Heart left ventricle (tissue), 16 donors: ENCODE results near the gene FBL. TPM values are rescaled to one million over a fixed set of nuclear protein-coding genes. Genes with fewer than 3 reads are reported as not detected.
A peak's percentile ranks its signal among the peaks of the same experiment; 100 is the strongest.

ENCODE experiments used
- ATAC-seq, 4 donors: fragments of 200-7000 bp; cut with Tn5 transposase; one replicate each; pipeline ENCODE4 v1.9.1; 2020 to 2022; ENCODE audit warnings: moderate library complexity in 4 of 4, mild to moderate bottlenecking in 3 of 4, moderate number of reproducible peaks in 1 of 4
- DNase-seq, 5 donors: peaks; one replicate each; pipeline ENCODE4 v3.0.0-alpha.2; 2020
- H3K27ac ChIP-seq, 12 donors: fragments of 200-600 bp; sonication (generic) in 4 of 12; one replicate each; pipeline versions ENCODE4 v1.5.0 to v1.8.0; 2016 to 2022; ENCODE audit warnings: mild to moderate bottlenecking in 2 of 12
- H3K27me3 ChIP-seq, 9 donors: fragments of 200-600 bp; sonication (generic) in 2 of 9; one replicate each; pipeline versions ENCODE4 v1.5.1 to v1.8.0; 2016 to 2022; ENCODE audit warnings: mild to moderate bottlenecking in 3 of 9
- H3K36me3 ChIP-seq, 9 donors: fragments of 200-600 bp; sonication (generic) in 2 of 9; one replicate each; pipeline versions ENCODE4 v1.5.0 to v1.8.0; 2018 to 2022; ENCODE audit warnings: mild to moderate bottlenecking in 2 of 9
- H3K4me1 ChIP-seq, 12 donors: fragments of 200-600 bp; sonication (generic) in 4 of 12; one replicate each; pipeline versions ENCODE4 v1.5.0 to v1.8.0; 2016 to 2022; ENCODE audit warnings: mild to moderate bottlenecking in 3 of 12
- H3K4me3 ChIP-seq, 12 donors: fragments of 200-600 bp; sonication (generic) in 4 of 12; one replicate each; pipeline versions ENCODE4 v1.5.0 to v1.8.0; 2017 to 2022; ENCODE audit warnings: mild to moderate bottlenecking in 9 of 12, moderate library complexity in 4 of 12
- H3K9me3 ChIP-seq, 12 donors: fragments of 200-600 bp; sonication (generic) in 4 of 12; one replicate each; pipeline versions ENCODE4 v1.5.0 to v1.8.0; 2016 to 2022; ENCODE audit warnings: mild to moderate bottlenecking in 1 of 12
- POLR2A ChIP-seq, 2 donors: fragments of 450-650 bp; IDR thresholded peaks; one replicate each; pipeline ENCODE4 v1.6.1; 2017; ENCODE audit warnings: antibody characterized with exemption in 2 of 2, mild to moderate bottlenecking in 2 of 2, moderate library complexity in 2 of 2
- WGBS, 4 donors: extraction: QIAGEN DNeasy Blood & Tissue Kit in 2 of 4; methylation state at CpG; one replicate each; pipeline versions ENCODE4 v1.1.5 to v1.1.7; 2013 to 2018; 5-methylcytosine and 5-hydroxymethylcytosine counted together
- intact Hi-C, 10 donors: fragments of 100-400 bp; cut with DNase I; formaldehyde crosslinking; loops; one replicate each; pipeline versions ENCODE4 v1.11.1 to v1.14.2; 2022
- microRNA-seq, 4 donors: library from miRNA; unstranded; fragments of <30 nt; microRNA quantifications; one replicate each; pipeline versions ENCODE4 to v1.2.0, GENCODE V29; 2017 to 2020
- polyA plus RNA-seq, 2 donors: library from polyadenylated mRNA; stranded (reverse); fragments of 200-250 nt; gene quantifications; one replicate each; pipeline ENCODE4 v1.2.3, GENCODE V29; 2013
- total RNA-seq, 9 donors: library from RNA; depleted of rRNA in 2 of 9; stranded (reverse); fragments of >200 nt in 2 of 9; fragmentation: NEBNext Ultra II Directional in 3 of 9; extraction: Animal tissue kit (Norgen Biotek cat#: 25700) in 3 of 9; gene quantifications; one replicate each; pipeline versions ENCODE4 v1.1.0 to v1.2.4, GENCODE V29; 2016 to 2023
- TF ChIP-seq, protein P1 (sequence below), 12 donors: fragments of 200-600 bp; sonication (generic) in 4 of 12; IDR thresholded peaks; one replicate each; pipeline versions ENCODE4 v1.5.0 to v1.8.0; 2018 to 2022; ENCODE audit warnings: antibody characterized with exemption in 12 of 12, mild to moderate bottlenecking in 5 of 12
- donor health status: ischemic (EF 13 %, LVEDD 7.1; RV severe dilation, severe dysfunction).
- donor health status: healthy with polysubstance abuse.
- donor health status: DM: no; HTN: yes; CAD: no.
- donor health status: DM: no; HTN: no; CAD: no.
- donor health status: ischemic (EF 25% LVEDD 6.9; RV normal size, moderate dysfunction).
- donor health status: ischemic (EF 25% LVEDD 5.7; RV mildly dilated, moderate dysfunction).
- donor health status: healthy.
- donor health status: DM: yes; HTN: yes; CAD: no.
- donor health status: ischemic (EF 35%, LVEDD 5.7; RV mildly dilated, moderate dysfunction).
- donor health status: nonischemic (EF 11% LVEDD 7.7; RV severe dilation, severe dysfunction).
- donor health status: DM: yes; HTN: yes; CAD: no.
- donor health status: PGD.
- donor health status: ischemic (EF 29% LVEDD 5.4; RV normal size, mild dysfunction).
- donor health status: nonischemic (EF 23%, LVEDD 6.1; RV moderate dilation, normal function).

The FBL gene
- total and polyA plus RNA-seq, 11 donors = 44.3 to 169 (median 72.5) TPM

DNA sequence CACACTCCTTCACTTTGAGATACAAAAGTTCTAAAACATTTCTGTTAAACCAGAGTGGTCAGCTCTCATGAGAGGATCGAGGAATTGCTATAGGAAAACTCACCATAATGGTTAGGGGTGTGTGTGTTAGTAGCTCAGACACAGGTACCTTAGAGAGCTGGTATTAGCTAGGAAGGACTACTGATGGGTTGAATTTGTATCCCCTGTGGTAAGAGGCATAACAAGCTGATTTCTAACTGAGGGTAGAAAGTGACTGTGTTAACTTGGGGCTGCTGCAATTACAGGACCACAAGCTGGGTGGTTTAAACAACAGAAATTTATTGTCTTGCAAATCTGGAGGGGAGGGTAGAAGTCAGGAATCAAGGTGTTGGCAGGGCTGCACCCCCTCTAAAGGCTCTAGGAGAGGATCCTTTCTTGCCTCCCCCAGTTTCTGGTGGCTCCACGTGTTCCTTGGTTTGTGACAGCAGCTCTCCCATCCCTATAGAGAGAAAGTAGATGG lies 50.1 kb downstream of the FBL start:
- Histone ChIP-seq H3K27ac (no peak overlapping the region), H3K27me3 (peaks cover 0 to 14% (median 4%) of the 10 kb centered on the region in 9 donors), H3K9me3 (no peaks in the 10 kb centered on the region), H3K4me1 (no peaks in the 10 kb centered on the region), H3K4me3 (no peak overlapping the region), H3K36me3 (no peaks in the 10 kb centered on the region)
- intact Hi-C loops = loop anchor here in 4 of 10 donors (10.0 kb wide), 3 partner anchors 169 to 429 kb away; partner anchors contain the start of genes CCNP (in 1 of the 4) and PSMC4 (in 1 of the 4)
- 25 to 31% (median 29%) methylated on average over 2 of the region's 2 CpGs for WGBS, 4 donors
- TF ChIP-seq, protein P1, sequence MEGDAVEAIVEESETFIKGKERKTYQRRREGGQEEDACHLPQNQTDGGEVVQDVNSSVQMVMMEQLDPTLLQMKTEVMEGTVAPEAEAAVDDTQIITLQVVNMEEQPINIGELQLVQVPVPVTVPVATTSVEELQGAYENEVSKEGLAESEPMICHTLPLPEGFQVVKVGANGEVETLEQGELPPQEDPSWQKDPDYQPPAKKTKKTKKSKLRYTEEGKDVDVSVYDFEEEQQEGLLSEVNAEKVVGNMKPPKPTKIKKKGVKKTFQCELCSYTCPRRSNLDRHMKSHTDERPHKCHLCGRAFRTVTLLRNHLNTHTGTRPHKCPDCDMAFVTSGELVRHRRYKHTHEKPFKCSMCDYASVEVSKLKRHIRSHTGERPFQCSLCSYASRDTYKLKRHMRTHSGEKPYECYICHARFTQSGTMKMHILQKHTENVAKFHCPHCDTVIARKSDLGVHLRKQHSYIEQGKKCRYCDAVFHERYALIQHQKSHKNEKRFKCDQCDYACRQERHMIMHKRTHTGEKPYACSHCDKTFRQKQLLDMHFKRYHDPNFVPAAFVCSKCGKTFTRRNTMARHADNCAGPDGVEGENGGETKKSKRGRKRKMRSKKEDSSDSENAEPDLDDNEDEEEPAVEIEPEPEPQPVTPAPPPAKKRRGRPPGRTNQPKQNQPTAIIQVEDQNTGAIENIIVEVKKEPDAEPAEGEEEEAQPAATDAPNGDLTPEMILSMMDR (IDR thresholded peaks at IDR 0.05) = no peak
- no peak for TF ChIP-seq POLR2A (IDR thresholded peaks at IDR 0.05)
- DNase-seq = no peak
- no peak for ATAC-seq

DNA sequence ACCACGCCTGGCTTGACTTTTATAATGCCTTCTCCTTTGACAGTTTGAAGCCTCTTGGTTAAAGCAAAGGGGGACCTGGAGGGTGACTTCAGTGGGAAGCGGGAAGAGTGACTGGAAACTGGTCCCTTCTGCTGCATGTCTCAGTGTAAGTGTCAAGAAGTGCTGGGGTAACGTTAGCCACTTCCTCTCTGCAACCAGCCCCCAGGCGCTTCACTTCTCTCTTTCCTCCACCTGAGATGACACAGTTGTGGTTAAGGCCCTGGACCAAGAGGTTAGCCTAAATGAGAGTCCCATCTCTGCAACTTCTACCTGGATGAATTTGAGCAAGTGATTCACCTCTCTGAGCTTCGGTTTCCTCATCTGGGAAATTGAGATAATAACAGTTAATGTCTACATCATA lies 51.2 kb downstream of the FBL start:
- intact Hi-C loops = loop anchor here in 4 of 10 donors (10.0 kb wide), 3 partner anchors 170 to 430 kb away; partner anchors contain the start of genes CCNP (in 1 of the 4) and PSMC4 (in 1 of the 4)
- no peaks in the 10 kb centered on the region for H3K9me3 ChIP-seq
- 57 to 65% (median 60%) methylated on average over 5 of the region's 5 CpGs for WGBS, 4 donors
- no peak for DNase-seq
- no peaks in the 10 kb centered on the region for H3K36me3 ChIP-seq
- H3K4me1 ChIP-seq = no peaks in the 10 kb centered on the region
- no peak overlapping the region for H3K27ac ChIP-seq
- no peak overlapping the region for H3K4me3 ChIP-seq
- no peak for ATAC-seq
- peaks cover 0 to 14% (median 4%) of the 10 kb centered on the region in 9 donors for H3K27me3 ChIP-seq
- TF ChIP-seq, protein P1 (IDR thresholded peaks at IDR 0.05) = no peak
- no peak for TF ChIP-seq POLR2A (IDR thresholded peaks at IDR 0.05)

DNA sequence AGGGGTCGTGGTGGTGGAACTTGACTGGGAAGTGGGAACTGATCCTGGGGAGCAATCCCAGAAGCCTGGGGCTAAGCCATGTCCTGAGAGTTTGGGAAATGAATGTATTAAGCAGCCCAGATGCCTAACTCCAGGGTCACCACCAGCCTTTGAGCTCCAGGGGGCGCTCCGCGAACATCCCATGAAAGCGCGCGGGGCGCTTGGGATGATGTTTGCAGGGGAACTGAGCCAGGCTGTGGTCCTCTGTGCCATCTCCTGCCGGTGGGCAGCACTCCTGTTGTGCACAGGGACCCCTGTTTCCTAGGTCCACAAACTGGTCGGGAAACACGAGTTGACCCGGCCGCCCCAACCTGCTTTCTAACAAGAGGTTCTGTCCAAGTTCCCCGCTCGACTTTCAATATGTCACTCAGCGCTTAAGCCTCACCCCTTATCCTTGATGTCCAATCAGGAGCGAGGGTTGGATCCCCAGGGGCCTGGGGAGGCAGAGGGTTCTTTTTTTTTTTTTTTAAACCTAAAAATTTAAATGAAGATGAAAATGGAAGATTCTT lies 53.1 kb downstream of the FBL start:
- DNase-seq (peak; percentile 72 to 86 (median 76)), ATAC-seq (peak; percentile 94 to 99 (median 98))
- 0 to 1% (median 1%) methylated on average over 10 to 17 of the region's 17 CpGs for WGBS, 4 donors
- intact Hi-C loops = loop anchor here (1.0 to 10.0 kb wide), 12 partner anchors 31 to 432 kb away; partner anchors contain the start of genes PSMC4 (in 4 of the 10), FBL (in 2 of the 10) and CCNP (in 1 of the 10)
- TF ChIP-seq, protein P1 (IDR thresholded peaks at IDR 0.05) = peak; percentile 79 to 96 (median 90)
- no peak for TF ChIP-seq POLR2A (IDR thresholded peaks at IDR 0.05)
- peak overlapping the region in 10 of 12 donors; percentile 30 to 79 (median 54) for H3K4me3 ChIP-seq
- H3K27ac ChIP-seq = no peak overlapping the region
- peaks cover 0 to 13% (median 7%) of the 10 kb centered on the region in 12 donors for H3K9me3 ChIP-seq
- no peaks in the 10 kb centered on the region for H3K36me3 ChIP-seq
- H3K4me1 ChIP-seq = no peaks in the 10 kb centered on the region
- peaks cover 0 to 9% (median 0%) of the 10 kb centered on the region in 9 donors for H3K27me3 ChIP-seq

DNA sequence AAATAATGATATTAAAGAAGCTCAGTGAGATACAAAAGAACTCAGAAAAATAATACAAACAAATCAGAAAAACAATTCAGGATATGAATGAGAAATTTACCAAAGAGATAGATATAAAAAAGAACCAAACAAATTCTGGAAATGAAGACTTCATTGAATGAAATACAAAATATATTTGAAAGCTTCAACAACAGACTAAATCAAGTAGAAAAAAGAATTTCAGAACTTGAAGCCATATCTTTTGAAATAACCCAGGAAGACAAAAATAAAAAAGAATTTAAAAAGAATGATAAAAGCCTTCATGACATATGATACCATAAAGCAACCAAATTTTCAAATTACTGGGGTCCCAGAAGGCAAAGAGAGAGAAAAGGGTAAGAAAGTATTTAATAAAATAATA lies 57.9 kb downstream of the FBL start:
- Histone ChIP-seq H3K4me1 (no peaks in the 10 kb centered on the region), H3K9me3 (peaks cover 0 to 19% (median 13%) of the 10 kb centered on the region in 12 donors), H3K4me3 (no peak overlapping the region), H3K36me3 (no peaks in the 10 kb centered on the region), H3K27me3 (peaks cover 0 to 23% (median 3%) of the 10 kb centered on the region in 9 donors), H3K27ac (no peak overlapping the region)
- intact Hi-C loops = no loop called here
- TF ChIP-seq POLR2A (IDR thresholded peaks at IDR 0.05) = no peak
- TF ChIP-seq, protein P1 (IDR thresholded peaks at IDR 0.05) = no peak
- ATAC-seq (no peak), DNase-seq (no peak)

Small RNA genes lying within 50 kb of the gene (microRNA-seq; reads per million reads assigned to microRNA genes)
- 0 reads per million in 4 donors for gene MIR6719

Other genes with a start within 250 kb of the FBL start
- gene LGALS13, start 243.9 kb downstream of the FBL start, total RNA-seq = not detected
- not detected for gene LGALS13, start 243.9 kb downstream of the FBL start, polyA plus RNA-seq
- gene LGALS16, start 190.5 kb downstream of the FBL start, total RNA-seq = not detected
- not detected for gene LGALS16, start 190.5 kb downstream of the FBL start, polyA plus RNA-seq
- not detected for gene LGALS14, start 141.9 kb downstream of the FBL start, total RNA-seq
- not detected for gene LGALS14, start 141.9 kb downstream of the FBL start, polyA plus RNA-seq
- gene CLC, start 108.3 kb downstream of the FBL start, total RNA-seq = 1 to 10 TPM in 2 of 9 donors, not detected in 7; 1.2 to 8.2 TPM
- under 1 TPM in 1 of 2 donors, not detected in 1; 0.15 TPM for gene CLC, start 108.3 kb downstream of the FBL start, polyA plus RNA-seq
- not detected for gene LEUTX, start 67.5 kb downstream of the FBL start, total RNA-seq
- gene LEUTX, start 67.5 kb downstream of the FBL start, polyA plus RNA-seq = not detected
- 10 to 100 TPM; 12.8 to 49.1 (median 28.7) TPM for gene DYRK1B, start 12.2 kb downstream of the FBL start, total RNA-seq
- 10 to 100 TPM; 13.8 to 19.7 TPM for gene DYRK1B, start 12.2 kb downstream of the FBL start, polyA plus RNA-seq
- gene FCGBP, start 88.3 kb upstream of the FBL start, total RNA-seq = 10 to 100 TPM in 3 of 9 donors, 1 to 10 TPM in 5, under 1 TPM in 1; 0.85 to 44.4 (median 6.3) TPM
- gene FCGBP, start 88.3 kb upstream of the FBL start, polyA plus RNA-seq = 1 to 10 TPM in 1 of 2 donors, under 1 TPM in 1; 0.76 to 1.2 TPM
- 100 to 1,000 TPM in 1 of 9 donors, 10 to 100 TPM in 8; 58.5 to 112 (median 78.6) TPM for gene PSMC4, start 124.8 kb upstream of the FBL start, total RNA-seq
- gene PSMC4, start 124.8 kb upstream of the FBL start, polyA plus RNA-seq = 100 to 1,000 TPM in 1 of 2 donors, 10 to 100 TPM in 1; 65.9 to 120 TPM
- 10 to 100 TPM in 3 of 9 donors, 1 to 10 TPM in 6; 4.2 to 14.4 (median 9.2) TPM for gene ZNF546, start 150.7 kb upstream of the FBL start, total RNA-seq
- 1 to 10 TPM; 1.4 to 4.5 TPM for gene ZNF546, start 150.7 kb upstream of the FBL start, polyA plus RNA-seq
- gene ZNF780B, start 209.9 kb upstream of the FBL start, total RNA-seq = 10 to 100 TPM in 7 of 9 donors, 1 to 10 TPM in 2; 6.4 to 35.2 (median 19.7) TPM
- 10 to 100 TPM in 1 of 2 donors, 1 to 10 TPM in 1; 4.7 to 11.0 TPM for gene ZNF780B, start 209.9 kb upstream of the FBL start, polyA plus RNA-seq
- 10 to 100 TPM in 5 of 9 donors, 1 to 10 TPM in 4; 3.9 to 17.5 (median 11.0) TPM for gene ZNF780A, start 244.6 kb upstream of the FBL start, total RNA-seq
- 10 to 100 TPM; 10.3 to 17.0 TPM for gene ZNF780A, start 244.6 kb upstream of the FBL start, polyA plus RNA-seq